ENCODE results near the gene CCDC92. TPM values are rescaled to one million over a fixed set of nuclear protein-coding genes. Genes with fewer than 3 reads are reported as not detected.

The CCDC92 gene
- polyA plus RNA-seq, 3 donors = 48.7 to 56.0 (median 49.2) TPM

DNA sequence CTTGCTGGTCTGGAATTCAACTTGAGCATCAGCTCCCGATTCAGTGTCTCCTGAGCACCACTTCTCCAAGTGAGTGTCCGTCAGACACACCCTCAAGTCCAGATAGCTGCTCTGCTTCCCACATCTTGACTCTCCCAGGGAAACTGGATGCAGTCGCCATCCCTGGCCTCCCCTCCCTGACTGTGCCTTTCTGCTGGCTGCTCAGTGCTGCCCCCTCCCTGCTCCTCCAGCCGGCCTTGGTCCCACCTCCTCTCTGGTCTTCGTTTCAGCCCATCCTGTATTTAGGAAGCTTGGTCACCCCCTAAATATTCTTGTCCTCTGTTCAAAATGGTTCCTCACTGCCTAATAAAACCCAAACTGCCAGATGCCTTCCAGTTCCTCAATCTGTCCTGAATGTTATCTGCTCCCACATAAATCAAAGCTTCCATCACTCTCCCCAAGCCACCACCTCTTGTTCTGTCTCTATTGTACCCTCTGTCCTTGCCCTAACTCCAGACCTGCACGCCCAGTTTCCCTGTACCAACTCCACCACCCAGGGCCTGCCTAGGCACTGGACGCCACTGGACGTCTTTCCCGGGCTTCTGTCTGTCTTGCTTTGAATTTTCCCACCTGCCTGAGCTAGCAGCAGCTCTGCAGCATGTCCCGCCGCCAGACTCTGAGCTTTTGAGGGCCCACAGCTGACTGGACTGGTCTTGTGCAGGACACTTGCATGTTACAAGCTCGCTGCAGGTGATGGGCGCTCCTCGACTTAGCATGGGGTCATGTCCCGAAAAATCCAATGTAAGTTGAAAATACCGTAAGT, 33.8 kb downstream of the CCDC92 start:
- no peak for DNase-seq

DNA sequence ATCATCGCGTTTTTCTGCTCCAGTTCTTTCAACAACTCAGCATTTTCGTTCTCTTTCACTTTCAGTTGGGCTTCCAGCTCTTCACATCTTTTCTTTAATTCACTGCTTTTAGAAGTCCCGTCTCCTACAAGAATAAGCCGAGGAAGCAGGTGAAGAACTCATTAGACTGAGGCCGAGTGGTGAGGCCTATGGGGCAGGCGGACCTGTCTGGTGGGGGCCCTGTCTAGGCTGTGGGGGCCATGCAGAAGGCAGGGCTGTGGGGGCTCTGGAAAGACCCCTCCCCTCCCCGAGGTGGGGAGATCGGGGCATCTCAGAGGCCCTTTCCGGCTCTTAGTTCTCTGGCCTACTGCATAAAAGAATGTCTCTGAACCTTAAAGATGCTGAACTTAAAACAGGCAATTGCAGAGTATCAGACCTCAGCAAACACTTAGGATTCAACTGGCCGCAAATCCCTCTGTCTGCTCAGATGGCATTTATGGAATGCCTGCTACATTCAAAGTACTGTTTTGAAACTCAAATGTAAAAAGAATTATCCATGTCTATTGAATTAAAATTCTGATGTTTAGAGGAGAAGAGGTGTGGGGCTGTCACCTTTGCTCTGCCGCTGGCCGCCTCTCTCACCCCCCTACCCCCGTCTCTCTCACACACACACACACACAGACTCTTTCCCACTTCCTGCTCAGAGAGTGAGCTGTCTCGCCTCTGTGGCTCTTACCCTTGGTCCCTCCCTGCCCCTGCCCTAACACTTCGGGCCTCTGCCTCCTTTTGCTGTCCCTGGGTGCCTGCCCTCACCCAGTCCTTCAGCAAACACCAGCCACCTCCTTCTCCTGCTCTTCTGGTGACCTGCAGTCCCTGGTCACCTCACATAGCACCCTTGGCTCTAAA, 34.7 kb downstream of the CCDC92 start:
- no peak for DNase-seq

DNA sequence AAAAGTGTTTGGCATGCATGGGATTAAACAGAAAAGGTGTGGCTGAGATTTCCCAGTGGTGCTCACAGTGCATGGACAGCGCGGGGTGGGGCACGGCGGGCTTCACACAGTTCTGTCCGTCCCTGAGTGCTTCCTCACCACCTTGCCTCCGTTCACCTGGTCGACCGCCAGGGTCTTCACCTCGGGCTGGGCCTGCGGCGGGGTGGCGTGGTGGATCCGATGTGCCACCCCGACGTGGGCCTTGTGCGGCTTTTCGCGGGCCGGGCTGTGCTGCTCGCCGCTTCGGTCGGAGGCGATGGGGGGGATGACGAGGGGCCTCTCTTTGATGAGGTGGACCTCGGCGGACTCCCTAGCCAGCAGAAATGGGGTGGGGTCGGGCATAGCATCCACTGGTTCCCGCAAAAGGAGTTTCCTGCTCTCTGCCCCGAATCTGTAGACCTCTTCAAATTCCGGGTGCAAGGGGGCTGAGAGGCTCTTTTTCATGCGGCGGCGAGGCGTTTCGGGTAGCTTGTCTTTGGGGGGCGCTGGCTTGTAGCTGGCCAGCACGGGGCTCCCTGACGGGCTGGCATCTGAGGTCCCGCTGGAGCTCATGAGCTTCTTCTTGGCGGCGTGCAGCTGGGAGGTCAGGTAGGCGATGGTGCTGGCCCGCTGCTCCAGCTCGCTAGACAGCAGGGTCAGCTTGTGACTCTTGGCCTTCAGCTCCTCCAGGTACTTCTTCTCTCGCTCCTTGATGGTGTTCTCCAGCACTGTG, 35.5 kb downstream of the CCDC92 start:
- no peak for DNase-seq

DNA sequence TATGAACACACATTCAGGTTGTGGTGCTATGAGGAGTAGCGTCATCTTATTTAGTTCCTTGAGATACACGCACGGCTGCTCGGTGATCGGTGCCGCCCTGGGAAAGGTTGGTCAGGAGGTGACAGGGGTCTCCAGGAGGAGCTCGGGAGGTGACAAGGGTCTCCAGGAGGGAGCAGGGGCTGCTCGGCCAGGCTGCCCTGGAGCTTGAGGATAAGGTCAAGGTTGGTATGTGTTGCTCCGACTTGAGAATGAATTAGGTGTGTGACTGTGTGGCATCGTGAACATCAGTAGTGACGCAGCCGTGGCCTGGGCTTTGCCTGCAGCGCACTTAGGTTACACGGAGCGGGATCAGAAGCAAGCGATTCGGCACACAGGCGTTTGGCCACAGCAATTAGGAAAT, 36.2 kb downstream of the CCDC92 start:
- DNase-seq = no peak

DNA sequence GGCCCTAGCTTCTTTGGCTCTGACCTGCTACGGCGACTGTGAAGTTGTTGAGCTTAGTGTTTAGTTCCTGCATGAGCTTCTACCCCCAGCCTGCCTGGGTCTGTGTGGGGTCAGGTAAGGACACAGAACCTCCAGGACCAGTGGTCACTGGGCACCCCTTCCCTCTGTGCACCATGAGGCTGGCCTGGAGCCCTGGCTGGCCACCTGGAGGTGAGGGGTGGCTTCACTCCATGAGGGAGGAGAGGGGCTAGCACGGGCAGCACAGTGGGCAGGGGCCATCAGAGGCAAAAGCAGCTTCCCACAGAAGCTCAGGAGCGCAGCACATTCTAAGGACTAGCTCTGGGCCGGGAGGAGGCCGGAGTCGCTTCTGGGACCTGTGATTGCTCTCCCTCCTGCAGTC, 36.7 kb downstream of the CCDC92 start:
- DNase-seq = no peak

DNA sequence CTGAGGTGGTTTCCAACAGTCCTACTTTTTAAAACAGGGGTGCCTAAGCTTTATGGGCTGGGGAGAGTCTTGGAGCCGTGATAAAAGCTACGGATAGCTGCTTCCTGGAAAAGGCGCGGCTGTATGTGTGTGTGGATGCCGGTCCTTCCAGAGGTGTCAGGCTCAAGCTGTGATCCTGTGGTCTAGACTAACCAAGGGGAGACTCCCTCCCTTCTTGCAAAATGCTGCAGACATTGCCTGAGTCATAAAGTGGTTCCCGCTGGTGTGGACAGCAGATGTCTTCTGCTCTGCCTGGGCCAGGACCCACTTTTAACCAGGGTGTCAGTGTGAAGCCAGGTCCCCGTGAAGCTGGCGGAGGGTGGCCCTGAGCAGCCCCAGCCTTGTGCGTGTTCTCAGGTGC, 37.8 kb downstream of the CCDC92 start:
- DNase-seq = no peak

DNA sequence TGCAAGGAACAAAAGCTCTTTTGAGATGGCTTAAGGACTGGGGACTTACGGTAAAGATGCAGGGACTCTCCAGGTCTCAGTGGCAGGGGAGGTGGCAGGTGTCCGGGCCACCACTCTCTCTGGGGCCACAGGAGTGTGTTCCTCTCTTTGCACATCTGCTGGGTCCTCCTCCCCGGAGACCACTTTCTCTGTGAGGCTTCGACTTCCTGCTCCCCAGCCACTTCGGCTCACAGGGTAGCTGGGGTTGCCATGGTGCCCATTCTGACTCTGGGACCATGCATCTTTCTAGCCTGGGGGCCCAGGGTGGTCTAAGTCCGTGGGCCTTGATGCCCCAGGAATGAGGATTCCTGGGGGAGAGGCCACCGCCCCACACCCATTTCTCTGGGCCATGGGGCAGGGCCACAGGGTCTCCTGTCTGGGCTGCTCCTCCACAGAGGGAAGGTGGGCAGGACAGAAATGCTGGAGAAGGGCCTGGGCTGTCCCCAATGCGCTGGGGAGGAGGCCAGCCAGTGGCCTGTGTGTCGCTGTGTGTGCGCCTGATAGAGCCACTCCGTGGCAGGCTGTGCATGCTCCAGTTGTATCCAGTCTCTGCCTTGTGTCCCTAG, 38.5 kb downstream of the CCDC92 start:
- no peak for DNase-seq

DNA sequence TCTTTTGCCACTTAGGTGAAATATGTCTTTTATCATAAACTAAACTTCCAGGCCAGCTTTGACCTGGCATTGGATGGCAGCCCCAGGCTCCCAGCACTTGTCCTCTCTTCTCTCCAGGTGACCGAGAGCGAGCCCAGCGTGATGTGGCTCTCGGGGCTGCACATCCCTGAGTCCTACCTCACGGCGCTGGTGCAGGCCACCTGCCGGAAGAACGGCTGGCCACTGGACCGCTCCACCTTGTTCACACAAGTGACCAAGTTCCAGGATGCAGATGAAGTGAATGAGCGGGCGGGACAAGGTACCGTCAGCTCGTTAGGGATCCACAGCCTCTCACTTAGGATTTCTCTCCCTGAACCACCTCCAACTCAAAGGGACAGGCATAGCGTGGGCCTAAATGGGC, 39.4 kb downstream of the CCDC92 start:
- no peak for DNase-seq

DNA sequence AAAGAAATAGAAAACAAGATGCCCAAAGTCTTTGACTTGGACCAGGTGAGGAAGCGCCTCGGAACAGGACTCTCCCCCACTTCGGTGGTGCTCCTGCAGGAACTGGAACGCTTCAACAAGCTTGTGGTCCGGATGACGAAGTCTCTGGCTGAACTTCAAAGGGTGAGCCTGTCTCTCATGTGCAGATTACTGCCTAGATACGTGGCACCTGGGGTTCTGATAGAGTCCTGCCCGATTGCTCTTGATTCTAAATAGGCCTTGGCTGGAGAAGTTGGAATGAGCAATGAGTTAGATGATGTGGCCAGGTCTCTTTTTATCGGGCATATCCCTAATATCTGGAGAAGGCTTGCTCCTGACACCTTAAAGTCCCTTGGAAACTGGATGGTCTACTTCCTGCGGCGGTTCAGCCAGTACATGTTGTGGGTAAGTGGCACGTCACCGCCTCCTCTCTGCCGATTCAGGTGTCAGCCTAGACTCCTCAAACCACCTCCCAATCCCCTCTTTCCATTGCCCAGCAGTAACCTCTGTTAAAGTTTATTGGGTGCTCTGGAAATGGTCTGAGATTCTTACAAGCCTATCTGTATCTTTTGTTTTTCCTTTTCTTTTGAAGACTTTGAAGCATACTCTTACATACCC, 40.8 kb downstream of the CCDC92 start:
- no peak for DNase-seq

DNA sequence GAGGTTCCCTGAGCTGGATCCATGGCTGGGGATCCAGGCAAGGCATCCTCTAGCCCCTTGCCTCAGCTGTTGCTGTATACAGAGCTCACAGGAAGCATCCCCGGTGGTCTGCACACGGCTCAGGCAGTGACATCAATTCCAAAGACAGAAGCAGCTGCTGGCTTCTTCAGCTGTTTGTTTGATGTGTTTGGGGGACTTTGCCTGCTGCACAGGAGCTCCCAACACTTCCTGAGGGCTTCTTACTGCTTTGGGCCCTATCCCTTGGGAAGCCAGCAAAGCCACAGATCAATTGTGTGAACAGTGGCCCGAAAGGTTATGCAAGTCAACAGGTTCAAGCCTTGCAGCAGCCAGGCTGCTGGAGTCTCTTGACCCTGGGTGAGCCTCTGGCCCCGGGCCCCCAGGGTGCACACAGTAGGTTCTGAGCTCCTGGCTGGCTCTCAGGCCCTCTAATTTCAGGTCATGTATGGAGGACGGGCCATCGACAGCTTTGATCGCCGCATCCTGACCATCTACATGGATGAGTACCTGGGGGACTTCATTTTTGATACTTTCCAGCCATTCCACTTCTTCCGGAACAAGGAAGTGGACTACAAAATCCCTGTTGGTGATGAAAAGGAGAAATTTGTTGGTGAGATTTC, 42.6 kb downstream of the CCDC92 start:
- DNase-seq = no peak

DNA sequence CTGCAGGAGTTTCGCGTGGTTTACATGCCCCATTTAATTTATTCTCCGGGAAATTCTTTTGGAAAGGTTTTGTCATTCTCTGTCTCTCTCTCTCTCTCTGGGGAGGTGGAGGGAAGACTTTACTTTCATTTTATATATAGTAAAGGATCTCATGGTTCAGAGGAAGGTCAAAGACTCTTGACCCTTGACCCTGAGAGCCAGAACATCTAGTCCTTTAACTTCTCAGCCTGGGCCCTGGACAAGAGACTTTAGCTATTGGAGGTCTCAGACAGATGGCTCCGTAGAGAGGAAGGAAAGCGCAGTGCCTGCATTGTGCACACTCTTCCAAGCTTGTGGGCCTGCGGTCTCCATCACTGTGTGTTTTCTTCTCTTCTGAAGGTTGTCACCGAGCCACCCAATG, 43.7 kb downstream of the CCDC92 start:
- DNase-seq = no peak

DNA sequence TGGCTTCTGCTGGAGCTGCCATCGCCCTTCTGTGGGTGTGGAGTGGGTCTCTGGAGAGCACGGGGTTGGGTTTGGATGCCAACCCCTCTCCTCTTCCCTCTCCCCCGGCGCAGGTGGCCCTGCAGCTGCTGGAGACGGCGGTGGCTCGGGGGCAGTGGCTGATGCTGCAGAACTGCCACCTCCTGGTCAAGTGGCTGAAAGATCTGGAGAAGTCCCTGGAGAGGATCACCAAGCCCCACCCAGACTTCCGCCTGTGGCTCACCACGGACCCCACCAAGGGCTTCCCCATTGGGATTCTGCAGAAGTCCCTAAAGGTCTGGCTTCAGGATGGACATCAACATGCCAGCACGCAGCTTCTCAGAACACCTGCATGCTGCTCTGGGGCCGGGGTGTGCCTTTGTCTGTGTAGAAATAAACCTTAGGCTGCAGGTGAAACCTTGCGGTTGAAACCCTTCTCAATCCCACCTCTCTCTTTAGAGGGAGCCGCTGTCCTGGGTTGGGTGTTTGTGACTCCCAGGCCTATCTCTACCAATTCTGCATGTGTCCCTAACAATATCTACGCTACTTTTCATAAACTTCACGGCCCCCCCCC, 44.3 kb downstream of the CCDC92 start:
- DNase-seq = no peak

DNA sequence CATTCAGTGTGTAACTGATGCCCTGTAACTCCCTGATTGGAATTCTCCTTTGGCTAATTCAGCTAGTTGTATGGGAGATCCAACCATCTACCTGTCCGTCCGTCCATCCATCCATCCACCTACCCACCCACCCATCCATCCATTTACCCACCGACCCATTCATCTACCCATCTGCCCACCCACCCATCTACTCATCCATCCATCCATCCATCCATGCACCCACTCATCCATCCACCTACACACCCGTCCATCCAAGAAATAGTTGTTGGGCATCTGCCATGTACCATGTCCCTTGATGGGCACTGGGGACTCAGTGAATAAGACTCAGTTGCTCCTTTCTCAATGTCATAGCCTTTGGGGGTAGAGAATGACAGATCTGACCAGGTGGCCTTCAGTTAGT, 48.1 kb downstream of the CCDC92 start:
- DNase-seq = no peak

DNA sequence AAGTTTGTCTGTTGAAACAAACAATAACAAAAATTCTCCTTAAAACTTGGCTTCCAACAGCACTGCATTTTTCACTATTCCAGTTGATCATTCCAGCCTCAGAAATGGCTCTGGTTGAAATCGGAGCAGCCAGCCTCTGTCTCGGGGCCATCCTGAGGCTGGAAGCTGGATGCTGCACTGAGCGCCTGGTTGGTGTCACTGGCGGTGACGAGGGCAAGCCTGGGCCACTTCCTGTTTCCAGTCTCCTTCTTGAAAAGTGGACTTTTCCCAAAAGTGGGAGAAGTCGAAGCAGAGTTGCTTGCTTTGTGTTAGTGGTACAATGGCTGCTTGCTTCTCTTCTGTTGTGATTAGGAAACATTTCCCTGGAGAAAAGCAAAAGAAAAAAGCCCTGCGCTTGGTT, 48.7 kb downstream of the CCDC92 start:
- no peak for DNase-seq

DNA sequence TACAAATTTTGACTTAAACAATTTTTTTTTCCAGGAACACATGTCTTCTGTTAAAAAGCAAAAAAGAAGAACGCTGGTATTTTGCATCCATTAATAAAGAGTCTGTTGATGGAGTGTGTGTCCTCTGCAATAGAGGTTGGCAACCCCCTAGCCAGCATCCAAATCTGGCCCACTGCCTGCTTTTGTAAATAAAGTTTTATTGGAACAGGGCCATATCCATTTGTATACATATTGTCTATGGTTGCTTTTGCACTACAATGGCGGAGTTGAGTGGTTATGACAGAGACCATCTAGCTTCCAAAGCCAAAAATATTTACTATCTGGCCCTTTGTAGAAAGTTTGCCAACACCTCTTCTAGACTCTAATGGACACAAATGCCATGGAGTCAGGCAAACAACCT, 49.6 kb downstream of the CCDC92 start:
- DNase-seq = no peak

DNA sequence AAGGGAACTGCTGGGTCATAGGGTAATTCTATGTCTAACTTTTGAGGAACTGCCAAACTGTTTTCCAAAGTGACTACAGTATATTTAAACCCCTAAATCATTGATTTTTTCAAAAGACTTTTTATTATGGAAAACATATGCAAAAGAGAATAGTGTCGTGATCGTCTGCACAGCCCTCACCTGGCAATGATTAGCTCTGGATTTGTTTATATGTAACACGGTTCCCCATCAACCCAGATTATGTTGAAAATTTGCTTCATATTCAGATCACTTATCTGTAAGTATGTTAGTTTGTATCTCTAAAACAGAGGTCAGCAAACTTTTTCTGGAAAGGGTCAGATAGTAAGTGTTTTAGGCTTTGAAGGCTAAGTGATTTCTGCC, 52.7 kb downstream of the CCDC92 start:
- no peak for DNase-seq

DNA sequence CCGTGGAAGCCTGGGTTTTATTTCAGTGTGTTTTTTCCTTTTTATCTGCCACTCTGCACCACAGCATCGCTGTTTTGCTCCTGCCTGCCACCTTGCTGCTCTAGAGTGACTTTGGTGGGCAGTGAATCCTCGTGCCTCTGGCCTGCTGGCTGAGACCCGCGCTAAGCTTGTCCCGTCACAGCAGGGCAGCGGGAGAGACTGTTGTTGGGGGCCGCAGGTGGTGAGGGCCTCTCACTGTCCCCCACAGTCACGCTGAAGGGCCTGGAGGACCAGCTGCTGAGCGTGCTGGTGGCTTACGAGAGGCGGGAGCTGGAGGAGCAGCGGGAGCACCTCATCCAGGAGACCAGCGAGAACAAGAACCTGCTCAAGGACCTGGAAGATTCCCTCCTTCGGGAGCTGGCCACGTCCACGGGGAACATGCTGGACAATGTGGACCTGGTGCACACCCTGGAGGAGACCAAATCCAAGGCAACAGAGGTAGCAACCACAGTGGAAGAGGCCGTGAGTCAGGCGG, 55.2 kb downstream of the CCDC92 start:
- DNase-seq = no peak

DNA sequence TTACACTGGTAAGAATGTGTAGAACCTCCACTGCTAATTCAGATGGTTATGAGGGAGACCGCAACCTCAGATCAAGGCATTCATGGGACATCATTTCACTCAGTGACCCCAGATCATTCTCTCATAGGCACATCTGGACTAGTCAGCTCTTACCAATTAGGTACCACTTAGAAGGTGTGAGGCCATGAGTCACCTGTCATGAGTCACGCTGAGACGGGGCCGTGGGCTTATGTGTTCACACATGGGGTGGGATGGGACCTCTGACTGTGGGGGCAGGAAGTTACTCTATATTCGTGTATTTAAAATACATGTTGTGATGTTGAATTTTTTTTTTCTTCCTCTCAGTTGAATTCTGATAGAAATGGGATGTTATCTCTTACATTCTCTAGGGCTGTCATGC, 55.9 kb downstream of the CCDC92 start:
- DNase-seq = no peak

DNA sequence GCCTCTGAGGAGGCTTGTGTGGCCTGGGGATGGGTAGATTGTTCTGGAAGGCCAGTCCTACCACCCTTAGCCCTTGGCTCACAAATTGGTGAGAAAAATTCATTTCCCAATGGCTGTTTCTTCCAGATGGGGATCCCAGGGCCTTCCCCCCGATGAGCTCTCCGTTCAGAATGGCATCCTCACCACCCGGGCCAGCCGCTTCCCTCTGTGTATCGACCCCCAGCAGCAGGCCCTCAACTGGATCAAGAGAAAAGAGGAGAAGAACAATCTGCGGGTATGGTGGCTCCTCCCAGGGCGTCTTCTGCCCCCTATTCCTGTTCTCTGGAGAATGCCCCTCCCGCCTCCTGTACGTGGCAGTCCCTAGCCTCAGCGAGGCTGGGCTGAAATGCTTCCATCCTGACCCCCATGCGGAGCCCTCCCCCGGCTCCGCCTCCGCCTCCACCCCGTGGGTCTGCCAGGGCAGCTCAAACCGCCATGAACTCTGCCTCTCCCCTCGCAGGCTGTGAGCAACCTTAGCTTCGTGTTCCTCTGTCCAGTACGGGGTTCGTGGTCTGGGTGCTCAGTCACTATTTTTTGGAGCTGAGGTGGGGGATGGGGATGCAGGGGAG, 57.8 kb downstream of the CCDC92 start:
- no peak for DNase-seq

All from renal pelvis (tissue), 4 donors.